Epithelial cell of proximal tubule (primary cell): Measurements from ENCODE around the gene SMLR1. TPM values are rescaled to one million over a fixed set of nuclear protein-coding genes. Genes with fewer than 3 reads are reported as not detected.

Experiments used
- DNase-seq: peaks from one replicate; pipeline ENCODE4 v3.0.0-alpha.2; 2011; ENCODE audit warnings: low read depth
- H3K4me3 ChIP-seq: 2 replicates; pipeline ENCODE4 v1.5.1; 2011; ENCODE audit warnings: low read depth, mild to moderate bottlenecking, low read length
- CTCF ChIP-seq: conservative IDR thresholded peaks from 2 replicates; pipeline ENCODE4 v1.5.1; 2012; ENCODE audit warnings: low read depth, mild to moderate bottlenecking, low read length
- total RNA-seq: library from RNA; depleted of rRNA; stranded (reverse); fragments of >200 nt; gene quantifications from 2 replicates; pipeline ENCODE4 v1.2.3, GENCODE V29; 2015

SMLR1 gene
- total RNA-seq, 1 donor from 2014 or later: not detected

GRCh38 chr6:130841128-130841728, 14.0 kb downstream of the SMLR1 start:
- no peak overlapping the region for H3K4me3 ChIP-seq
- DNase-seq: no peak
- no peak for TF ChIP-seq CTCF

GRCh38 chr6:130843575-130844320, 16.5 kb downstream of the SMLR1 start:
- H3K4me3 ChIP-seq: no peak overlapping the region
- peak; percentile 59 for TF ChIP-seq CTCF
- DNase-seq: peak; percentile 10

GRCh38 chr6:130846501-130846900, 19.3 kb downstream of the SMLR1 start:
- TF ChIP-seq CTCF: no peak
- no peak for DNase-seq
- H3K4me3 ChIP-seq: no peak overlapping the region

- no peak for DNase-seq
- TF ChIP-seq CTCF: no peak
- H3K4me3 ChIP-seq: no peak overlapping the region
Measured at GRCh38 chr6:130847001-130847910, 20.1 kb downstream of the SMLR1 start.

GRCh38 chr6:130848945-130849344, 21.7 kb downstream of the SMLR1 start:
- H3K4me3 ChIP-seq: no peak overlapping the region
- no peak for TF ChIP-seq CTCF
- DNase-seq: no peak

- DNase-seq: no peak
- TF ChIP-seq CTCF: no peak
- no peak overlapping the region for H3K4me3 ChIP-seq
Measured at GRCh38 chr6:130849594-130849993, 22.4 kb downstream of the SMLR1 start.
